H1 (cell line): ENCODE results near the gene UNC13D. TPM values are rescaled to one million over a fixed set of nuclear protein-coding genes. Genes with fewer than 3 reads are reported as not detected.

Experiments
- CTCF ChIA-PET: fragments of 300-600 bp; sonication (Branson Sonifier 250); formaldehyde crosslinking; loops from one replicate; lab custom pipeline; 2021; ENCODE audit not compliant: partially characterized antibody; lab: Charles Lee
- POLR2A ChIA-PET: fragments of 300-600 bp; sonication (Branson Sonifier 250); formaldehyde crosslinking; loops from one replicate; lab custom pipeline; 2021; ENCODE audit warnings: inconsistent platforms; ENCODE audit not compliant: partially characterized antibody; lab: Charles Lee
- DNase-seq, 2 experiments: peaks; one replicate each; pipeline versions ENCODE4 v3.0.0 to v3.0.0-alpha.2; 2010 to 2022; ENCODE audit warnings: low spot score in 2 of 2, low read depth in 1 of 2, mixed read lengths in 1 of 2
- FAIRE-seq: peaks from 2 replicates; lab custom pipeline; 2011; peaks lifted over from hg19 to GRCh38; lab: Jason Lieb, UNC
- H2AFZ ChIP-seq: 2 replicates; pipeline ENCODE4 v1.8.1; 2012; ENCODE audit warnings: low read length, inconsistent platforms
- H2AK5ac ChIP-seq: 2 replicates; pipeline ENCODE4 v1.6.1; 2013; ENCODE audit warnings: low read depth, low read length
- H2BK120ac ChIP-seq: replicated peaks from 2 replicates; pipeline ENCODE3; 2013; ENCODE audit warnings: low read depth, low read length, inconsistent platforms
- H2BK12ac ChIP-seq: 2 replicates; pipeline ENCODE4 v1.6.1; 2013; ENCODE audit warnings: low read depth, low read length
- H2BK15ac ChIP-seq: 2 replicates; pipeline ENCODE4 v1.6.1; 2013; ENCODE audit warnings: low read length
- H2BK20ac ChIP-seq: 2 replicates; pipeline ENCODE4 v1.6.1; 2013; ENCODE audit warnings: low read length
- H2BK5ac ChIP-seq: 2 replicates; pipeline ENCODE4 v1.6.1; 2013; ENCODE audit warnings: low read depth, low read length
- H3K14ac ChIP-seq: 2 replicates; pipeline ENCODE4 v1.6.1; 2013; ENCODE audit warnings: inconsistent platforms; ENCODE audit not compliant: insufficient read length
- H3K18ac ChIP-seq: 2 replicates; pipeline ENCODE4 v1.6.1; 2013; ENCODE audit warnings: low read length; ENCODE audit errors: extremely low read depth
- H3K23ac ChIP-seq: 2 replicates; pipeline ENCODE4 v1.6.1; 2013; ENCODE audit warnings: inconsistent platforms; ENCODE audit not compliant: insufficient read length
- H3K23me2 ChIP-seq: 2 replicates; pipeline ENCODE4 v1.6.1; 2013; ENCODE audit warnings: low read depth, low read length
- H3K27ac ChIP-seq: 2 replicates; pipeline ENCODE4 v1.6.1; 2011; ENCODE audit warnings: low read depth, low read length, inconsistent platforms
- H3K27me3 ChIP-seq, 4 experiments: replicated peaks in 1 of 4; 1 replicate in 1 of 4; 2 replicates in 3 of 4; pipeline versions ENCODE4 v1.6.1 to v1.8.1; 2011 to 2013; ENCODE audit warnings: low read length in 3 of 4, mild to moderate bottlenecking in 3 of 4, inconsistent platforms in 2 of 4, mixed read lengths in 2 of 4, moderate library complexity in 1 of 4; ENCODE audit not compliant: control insufficient read depth in 3 of 4, insufficient read depth in 3 of 4; ENCODE audit errors: extremely low read depth in 1 of 4
- H3K36me3 ChIP-seq, 4 experiments: 2 replicates each; pipeline versions ENCODE4 v1.6.1 to v1.8.1; 2011 to 2013; ENCODE audit warnings: mild to moderate bottlenecking in 4 of 4, low read length in 3 of 4, moderate library complexity in 2 of 4, control low read depth in 1 of 4, inconsistent platforms in 1 of 4; ENCODE audit not compliant: insufficient read depth in 4 of 4, control insufficient read depth in 2 of 4
- H3K4ac ChIP-seq: replicated peaks from 2 replicates; pipeline ENCODE3; 2013; ENCODE audit warnings: low read length, low read depth, mixed read lengths, inconsistent platforms; ENCODE audit not compliant: insufficient read length
- H3K4me1 ChIP-seq, 4 experiments: replicated peaks in 1 of 4; 1 replicate in 1 of 4; 2 replicates in 3 of 4; pipeline versions ENCODE4 v1.6.1 to v1.8.1; 2011 to 2013; ENCODE audit warnings: low read length in 3 of 4, inconsistent platforms in 2 of 4, mixed read lengths in 1 of 4; ENCODE audit not compliant: insufficient read depth in 4 of 4, control insufficient read depth in 3 of 4
- H3K4me2 ChIP-seq, 2 experiments: 2 replicates each; pipeline versions ENCODE4 v1.6.1 to v1.8.1; 2011 to 2013; ENCODE audit warnings: low read depth in 2 of 2, low read length in 2 of 2, control low read depth in 1 of 2, inconsistent platforms in 1 of 2, mild to moderate bottlenecking in 1 of 2; ENCODE audit not compliant: insufficient read depth in 1 of 2
- H3K4me3 ChIP-seq, 4 experiments: fragments of 200-600, 300-600 bp in 1 of 4; sonication (generic), shearing (Covaris generic), sonication (Bioruptor Twin) in 1 of 4; 2 replicates each; pipeline versions ENCODE4 v1.5.1 to v1.8.1; 2011 to 2016; ENCODE audit warnings: low read length in 4 of 4, low read depth in 3 of 4, control low read depth in 2 of 4, inconsistent platforms in 2 of 4, mild to moderate bottlenecking in 2 of 4, mixed read lengths in 1 of 4, moderate library complexity in 1 of 4; ENCODE audit not compliant: insufficient read depth in 2 of 4; ENCODE audit errors: extremely low read depth in 1 of 4
- H3K56ac ChIP-seq: replicated peaks from 2 replicates; pipeline ENCODE3; 2013; ENCODE audit warnings: low read depth, mild to moderate bottlenecking, mixed read lengths, low read length, inconsistent platforms; ENCODE audit not compliant: insufficient read length
- H3K79me1 ChIP-seq: 2 replicates; pipeline ENCODE4 v1.6.1; 2013; ENCODE audit warnings: low read depth, low read length, control low read depth
- H3K79me2 ChIP-seq, 2 experiments: 2 replicates each; pipeline versions ENCODE4 v1.6.1 to v1.8.1; 2012 to 2013; ENCODE audit warnings: low read length in 2 of 2, mild to moderate bottlenecking in 2 of 2, inconsistent platforms in 1 of 2; ENCODE audit not compliant: insufficient read depth in 2 of 2, control insufficient read depth in 1 of 2
- H3K9ac ChIP-seq, 4 experiments: replicated peaks in 1 of 4; 1 replicate in 1 of 4; 2 replicates in 3 of 4; pipeline versions ENCODE4 v1.6.1 to v1.8.1; 2011 to 2013; ENCODE audit warnings: low read depth in 3 of 4, low read length in 3 of 4, control low read depth in 2 of 4, mild to moderate bottlenecking in 2 of 4, moderate library complexity in 2 of 4, inconsistent platforms in 1 of 4; ENCODE audit errors: extremely low read depth in 1 of 4
- H3K9me3 ChIP-seq, 2 experiments: 2 replicates each; pipeline versions ENCODE4 v1.6.1 to v1.8.1; 2012 to 2013; ENCODE audit warnings: mild to moderate bottlenecking in 2 of 2, moderate library complexity in 2 of 2, control low read depth in 1 of 2, inconsistent platforms in 1 of 2, low read depth in 1 of 2, low read length in 1 of 2, mixed read lengths in 1 of 2; ENCODE audit not compliant: insufficient read depth in 2 of 2
- H4K20me1 ChIP-seq, 2 experiments: replicated peaks in 1 of 2; 2 replicates each; pipeline versions ENCODE3 to v1.8.1; 2011 to 2013; ENCODE audit warnings: inconsistent platforms in 2 of 2, low read length in 2 of 2, mild to moderate bottlenecking in 1 of 2; ENCODE audit not compliant: insufficient read depth in 2 of 2, control insufficient read depth in 1 of 2
- H4K5ac ChIP-seq: 2 replicates; pipeline ENCODE4 v1.6.1; 2013; ENCODE audit warnings: low read length, low read depth, mixed read lengths, inconsistent platforms; ENCODE audit not compliant: insufficient read length
- H4K8ac ChIP-seq: 2 replicates; pipeline ENCODE4 v1.8.0; 2013; ENCODE audit warnings: mild to moderate bottlenecking, moderate library complexity, low read length, inconsistent platforms; ENCODE audit not compliant: insufficient read depth; ENCODE audit errors: extremely low read depth
- H4K91ac ChIP-seq: replicated peaks from 2 replicates; pipeline ENCODE3; 2013; ENCODE audit warnings: low read length, mixed read lengths, inconsistent platforms; ENCODE audit not compliant: insufficient read length
- ATF2 ChIP-seq: IDR thresholded peaks from 2 replicates; pipeline ENCODE4 v1.6.1; 2012; ENCODE audit warnings: low read length, inconsistent platforms
- ATF3 ChIP-seq: IDR thresholded peaks from 2 replicates; pipeline ENCODE4 v1.6.1; 2011; ENCODE audit warnings: low read depth, mild to moderate bottlenecking, low read length; ENCODE audit not compliant: insufficient read depth
- CHD1 ChIP-seq: IDR thresholded peaks from 2 replicates; pipeline ENCODE4 v1.6.1; 2012; ENCODE audit warnings: low read depth, low read length, improper control_type of control experiment
- EP300 ChIP-seq, 2 experiments: IDR thresholded peaks; 1 replicate in 1 of 2; 2 replicates in 1 of 2; pipeline ENCODE4 v1.6.1; 2011 to 2012; ENCODE audit warnings: low read depth in 2 of 2, low read length in 2 of 2, mild to moderate bottlenecking in 2 of 2, borderline replicate concordance in 1 of 2, inconsistent platforms in 1 of 2, moderate library complexity in 1 of 2
- KDM4A ChIP-seq: IDR thresholded peaks from one replicate; pipeline ENCODE4 v1.7.1; 2012; ENCODE audit warnings: low read depth, mild to moderate bottlenecking, moderate library complexity, low read length, inconsistent platforms; ENCODE audit not compliant: severe bottlenecking
- SAP30 ChIP-seq: fragments of 300-600 bp; sonication (generic); IDR thresholded peaks from 2 replicates; pipeline ENCODE4 v1.7.1; 2012; ENCODE audit warnings: low read length, moderate library complexity, mild to moderate bottlenecking, inconsistent platforms; ENCODE audit not compliant: insufficient read depth, insufficient replicate concordance
- SP2 ChIP-seq: IDR thresholded peaks from 2 replicates; pipeline ENCODE4 v1.6.1; 2012; ENCODE audit warnings: mild to moderate bottlenecking, low read length, inconsistent platforms
- TEAD4 ChIP-seq: IDR thresholded peaks from 2 replicates; pipeline ENCODE4 v1.6.1; 2012; ENCODE audit warnings: low read depth, low read length, inconsistent platforms, mixed read lengths
- YY1 ChIP-seq: IDR thresholded peaks from 2 replicates; pipeline ENCODE4 v1.6.1; 2011; ENCODE audit warnings: low read depth, mild to moderate bottlenecking, low read length
- WGBS, 2 experiments: shearing (Covaris generic) in 1 of 2; methylation state at CpG; one replicate each; pipeline versions ENCODE4 v1.1.6 to v1.1.7; 2013 to 2015; ENCODE audit warnings: low lambda C conversion rate in 2 of 2, mixed read lengths in 2 of 2, inconsistent platforms in 1 of 2, low coverage in 1 of 2, missing lambda C conversion rate in 1 of 2; ENCODE audit not compliant: insufficient replicate concordance in 2 of 2, insufficient coverage in 1 of 2, insufficient read length in 1 of 2; ENCODE audit errors: extremely low coverage in 1 of 2, missing lambda C conversion rate in 1 of 2; 5-methylcytosine and 5-hydroxymethylcytosine counted together
- polyA plus RNA-seq, 7 experiments: library from polyadenylated mRNA; depleted of rRNA in 3 of 7; stranded (reverse) in 5 of 7; unstranded in 2 of 7; fragments of >200 nt in 5 of 7; fragments of 200-250 nt in 2 of 7; gene quantifications; 1 replicate in 5 of 7; 2 replicates in 1 of 7; 4 replicates in 1 of 7; pipeline versions ENCODE4 v1.2.1 to v1.2.3, GENCODE V29; 2011 to 2013; ENCODE audit warnings: missing spikeins in 2 of 7, mixed read lengths in 2 of 7
- total RNA-seq: library from RNA; stranded (reverse); fragmentation: NEBNext Ultra II Directional; extraction: Animal tissue kit (Norgen Biotek cat#: 25700); gene quantifications from 2 replicates; pipeline ENCODE4 v1.2.1, GENCODE V29; 2021

The UNC13D gene
- total and polyA plus RNA-seq, 2 of the 8 experiments (the other 6 are each of a cell fraction or from before 2014, with no cell fraction given) = 3.6 to 8.4 TPM

DNA sequence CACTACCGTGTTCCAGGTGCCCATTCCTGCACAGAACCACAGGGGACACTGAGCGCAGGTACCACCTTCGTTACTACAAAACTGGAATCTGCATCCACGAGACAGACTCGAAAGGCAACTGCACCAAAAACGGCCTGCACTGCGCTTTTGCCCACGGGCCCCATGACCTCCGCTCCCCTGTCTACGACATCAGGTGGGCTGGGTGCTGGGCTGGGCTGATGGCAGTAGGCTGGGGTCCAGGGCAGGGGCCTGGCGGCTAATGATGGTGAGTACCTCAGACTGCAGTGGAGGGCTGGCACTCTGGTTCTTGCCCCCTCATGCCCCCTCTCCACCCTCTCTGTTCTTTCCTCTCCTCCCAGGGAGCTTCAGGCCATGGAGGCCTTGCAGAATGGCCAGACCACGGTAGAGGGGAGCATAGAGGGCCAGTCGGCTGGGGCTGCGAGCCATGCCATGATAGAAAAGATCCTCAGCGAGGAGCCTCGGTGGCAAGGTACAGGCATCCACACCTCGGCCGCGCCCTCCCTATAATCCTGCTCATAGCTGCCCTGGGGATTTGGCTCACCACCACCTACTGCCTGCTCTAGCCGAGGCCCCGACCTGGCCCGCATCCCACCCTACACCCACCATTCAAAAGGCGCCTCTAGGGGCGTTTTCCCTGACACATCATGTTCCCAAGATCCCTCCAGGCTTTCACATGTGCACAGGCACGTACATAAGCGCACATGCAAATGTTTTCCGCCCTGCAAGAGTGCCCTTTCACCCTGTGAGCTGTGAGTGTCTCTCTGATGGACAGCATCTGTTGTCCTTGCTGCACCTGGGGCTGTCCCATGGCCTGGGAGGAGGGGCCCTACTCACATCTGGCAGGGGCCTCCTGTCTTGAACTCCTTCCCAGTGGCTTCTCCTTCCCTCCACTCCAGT lies 31.8 kb downstream of the UNC13D start:
- Histone ChIP-seq H2BK15ac (no peak overlapping the region), H3K27ac (no peak overlapping the region), H3K36me3 (peaks cover 14 to 47% (median 44%) of the 10 kb centered on the region in 4 experiments; a peak in 7 of 8 replicates), H2AFZ (no peak overlapping the region), H3K27me3 (no peaks in the 10 kb centered on the region), H3K4me1 (no peaks in the 10 kb centered on the region), H3K4ac (no peak overlapping the region), H4K8ac (no peak overlapping the region), H2AK5ac (no peak overlapping the region), H3K4me3 (no peak overlapping the region), H2BK12ac (no peak overlapping the region), H3K23me2 (no peaks in the 10 kb centered on the region), H2BK120ac (no peak overlapping the region), H4K5ac (no peak overlapping the region), H2BK20ac (no peak overlapping the region), H3K4me2 (no peak overlapping the region), H3K9ac (no peak overlapping the region), H3K79me2 (no peaks in the 10 kb centered on the region), H3K23ac (no peak overlapping the region), H4K91ac (no peak overlapping the region), H3K18ac (no peak overlapping the region), H2BK5ac (no peak overlapping the region), H3K9me3 (no peaks in the 10 kb centered on the region), H3K79me1 (no peaks in the 10 kb centered on the region; the same call in 1 of the 2 replicates), H3K56ac (no peak overlapping the region), H3K14ac (no peak overlapping the region), H4K20me1 (peaks cover 0 to 9% of the 10 kb centered on the region in 2 experiments)
- FAIRE-seq = no peak
- ChIA-PET POLR2A (interaction anchor here (0.6 to 3.1 kb wide), 5 partner anchors 15 to 861 kb away, joined by 3 to 17 read pairs (median 6); partner anchors contain the start of gene UNK), CTCF (interaction anchor here (0.9 to 9.6 kb wide), 2 partner anchors 15 to 63 kb away, joined by 4 to 104 read pairs; no protein-coding TSS in a partner anchor)
- DNase-seq = no peak
- TF ChIP-seq YY1 (no peak), SP2 (no peak), ATF2 (no peak), TEAD4 (no peak), SAP30 (no peak), ATF3 (no peak), KDM4A (no peak), EP300 (IDR thresholded peaks at IDR 0.05; ENCODE audit: borderline replicate concordance in 1 of 2, low read depth in 2 of 2, low read length in 2 of 2) (no peak), CHD1 (no peak)
- 96% methylated on average over 27 of the region's 27 CpGs; no CpG with 5 or more reads in 1 of the 2 experiments for WGBS, 2 experiments
